WTC11 (cell line): ENCODE results near the gene ZBTB32.

Experiments used
- ESRRA ChIP-seq: sonication (generic); formaldehyde crosslinking; IDR thresholded peaks from 2 replicates; pipeline ENCODE4 v1.8.1; 2022; ENCODE audit warnings: mild to moderate bottlenecking, missing genetic modification reagents, borderline replicate concordance
- HMGA2 ChIP-seq: fragments of 250-450 bp; sonication (Bioruptor Pico); IDR thresholded peaks from 2 replicates; pipeline ENCODE4 v1.4.0; 2021; ENCODE audit warnings: mild to moderate bottlenecking, moderate library complexity
- RELA ChIP-seq: sonication (generic); formaldehyde crosslinking; IDR thresholded peaks from 2 replicates; pipeline ENCODE4 v1.8.1; 2022; ENCODE audit warnings: missing genetic modification reagents, mild to moderate bottlenecking, borderline replicate concordance
- TEAD4 ChIP-seq: sonication (generic); formaldehyde crosslinking; IDR thresholded peaks from 2 replicates; pipeline ENCODE4 v1.8.0; 2022; ENCODE audit warnings: mild to moderate bottlenecking, missing genetic modification reagents
- ZNF121 ChIP-seq: sonication (generic); formaldehyde crosslinking; IDR thresholded peaks from 2 replicates; pipeline ENCODE4 v1.8.0; 2023; ENCODE audit warnings: missing genetic modification reagents
- TF ChIP-seq, protein P1 (sequence below): fragments of 200-600 bp; IDR thresholded peaks from 2 replicates; pipeline ENCODE4 v1.8.0; 2022; ENCODE audit warnings: antibody characterized with exemption
- TF ChIP-seq, protein P2 (sequence below): sonication (generic); formaldehyde crosslinking; IDR thresholded peaks from 2 replicates; pipeline ENCODE4 v1.8.0; 2022; ENCODE audit warnings: mild to moderate bottlenecking, missing genetic modification reagents
- TF ChIP-seq, protein P3 (sequence below): sonication (generic); formaldehyde crosslinking; IDR thresholded peaks from 2 replicates; pipeline ENCODE4 v1.8.1; 2023; ENCODE audit warnings: mild to moderate bottlenecking, missing genetic modification reagents, moderate library complexity
- TF ChIP-seq, protein P4 (sequence below): sonication (generic); formaldehyde crosslinking; IDR thresholded peaks from 2 replicates; pipeline ENCODE4 v1.8.0; 2022; ENCODE audit warnings: missing genetic modification reagents
- TF ChIP-seq, protein P5 (sequence below): sonication (generic); formaldehyde crosslinking; IDR thresholded peaks from 2 replicates; pipeline ENCODE4 v1.8.0; 2023; ENCODE audit warnings: missing genetic modification reagents
- TF ChIP-seq, protein P6 (sequence below): sonication (generic); formaldehyde crosslinking; IDR thresholded peaks from 2 replicates; pipeline ENCODE4 v1.8.1; 2023; ENCODE audit warnings: mild to moderate bottlenecking, missing genetic modification reagents

DNA sequence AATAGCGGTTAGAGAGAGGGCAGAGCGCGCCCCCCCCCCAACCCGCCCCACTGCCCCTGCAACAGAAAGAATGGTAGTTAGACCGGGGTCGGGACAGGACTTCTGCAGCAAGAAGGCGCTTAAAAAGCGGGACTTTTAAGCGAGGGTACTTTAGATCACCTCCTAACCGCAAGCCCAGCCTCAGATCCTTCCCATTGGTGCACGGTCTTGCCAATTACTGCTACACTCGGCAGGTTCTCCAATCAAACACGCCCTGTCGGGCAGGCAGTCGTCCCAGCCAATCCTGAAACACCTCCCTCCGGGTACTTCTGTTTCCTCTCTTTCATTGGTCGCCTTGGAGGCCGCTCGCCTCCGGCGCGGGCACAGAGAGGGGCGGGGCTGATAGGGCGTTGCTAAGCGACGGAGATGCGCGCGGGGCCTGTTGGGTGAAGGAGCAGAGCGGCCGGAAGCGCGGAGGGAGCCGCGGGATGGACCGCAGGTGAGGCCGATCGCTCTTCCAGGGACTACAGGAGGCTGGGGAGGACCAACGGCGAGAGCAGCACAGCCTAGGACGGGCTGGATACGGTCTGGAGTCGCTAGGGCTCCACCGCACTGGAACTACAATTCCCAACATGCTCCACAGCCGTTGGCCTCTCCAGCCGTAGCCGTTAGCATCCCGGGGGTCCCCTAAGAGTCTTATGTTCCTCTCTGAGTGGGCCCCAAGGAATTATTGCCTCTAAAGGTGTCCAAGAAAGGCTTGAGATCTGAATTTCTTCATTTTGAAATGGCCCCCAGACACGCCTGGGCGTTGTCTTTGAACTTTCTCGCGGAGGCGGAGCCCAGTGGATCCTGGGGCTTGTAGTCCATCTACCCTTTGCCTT lies 53.6 kb downstream of the ZBTB32 start, which contains the start of gene PROSER3:
- TF ChIP-seq, protein P1, sequence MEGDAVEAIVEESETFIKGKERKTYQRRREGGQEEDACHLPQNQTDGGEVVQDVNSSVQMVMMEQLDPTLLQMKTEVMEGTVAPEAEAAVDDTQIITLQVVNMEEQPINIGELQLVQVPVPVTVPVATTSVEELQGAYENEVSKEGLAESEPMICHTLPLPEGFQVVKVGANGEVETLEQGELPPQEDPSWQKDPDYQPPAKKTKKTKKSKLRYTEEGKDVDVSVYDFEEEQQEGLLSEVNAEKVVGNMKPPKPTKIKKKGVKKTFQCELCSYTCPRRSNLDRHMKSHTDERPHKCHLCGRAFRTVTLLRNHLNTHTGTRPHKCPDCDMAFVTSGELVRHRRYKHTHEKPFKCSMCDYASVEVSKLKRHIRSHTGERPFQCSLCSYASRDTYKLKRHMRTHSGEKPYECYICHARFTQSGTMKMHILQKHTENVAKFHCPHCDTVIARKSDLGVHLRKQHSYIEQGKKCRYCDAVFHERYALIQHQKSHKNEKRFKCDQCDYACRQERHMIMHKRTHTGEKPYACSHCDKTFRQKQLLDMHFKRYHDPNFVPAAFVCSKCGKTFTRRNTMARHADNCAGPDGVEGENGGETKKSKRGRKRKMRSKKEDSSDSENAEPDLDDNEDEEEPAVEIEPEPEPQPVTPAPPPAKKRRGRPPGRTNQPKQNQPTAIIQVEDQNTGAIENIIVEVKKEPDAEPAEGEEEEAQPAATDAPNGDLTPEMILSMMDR: no peak
- TF ChIP-seq TEAD4 (CRISPR knock-in tag) (no peak), ESRRA (no peak), RELA (CRISPR knock-in tag) (no peak), HMGA2 (CRISPR knock-in tag) (no peak), ZNF121 (CRISPR knock-in tag) (no peak)
- TF ChIP-seq, protein P2, sequence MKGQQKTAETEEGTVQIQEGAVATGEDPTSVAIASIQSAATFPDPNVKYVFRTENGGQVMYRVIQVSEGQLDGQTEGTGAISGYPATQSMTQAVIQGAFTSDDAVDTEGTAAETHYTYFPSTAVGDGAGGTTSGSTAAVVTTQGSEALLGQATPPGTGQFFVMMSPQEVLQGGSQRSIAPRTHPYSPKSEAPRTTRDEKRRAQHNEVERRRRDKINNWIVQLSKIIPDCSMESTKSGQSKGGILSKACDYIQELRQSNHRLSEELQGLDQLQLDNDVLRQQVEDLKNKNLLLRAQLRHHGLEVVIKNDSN (CRISPR knock-in tag): no peak
- TF ChIP-seq, protein P3, sequence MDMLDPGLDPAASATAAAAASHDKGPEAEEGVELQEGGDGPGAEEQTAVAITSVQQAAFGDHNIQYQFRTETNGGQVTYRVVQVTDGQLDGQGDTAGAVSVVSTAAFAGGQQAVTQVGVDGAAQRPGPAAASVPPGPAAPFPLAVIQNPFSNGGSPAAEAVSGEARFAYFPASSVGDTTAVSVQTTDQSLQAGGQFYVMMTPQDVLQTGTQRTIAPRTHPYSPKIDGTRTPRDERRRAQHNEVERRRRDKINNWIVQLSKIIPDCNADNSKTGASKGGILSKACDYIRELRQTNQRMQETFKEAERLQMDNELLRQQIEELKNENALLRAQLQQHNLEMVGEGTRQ (CRISPR knock-in tag): no peak
- TF ChIP-seq, protein P4, sequence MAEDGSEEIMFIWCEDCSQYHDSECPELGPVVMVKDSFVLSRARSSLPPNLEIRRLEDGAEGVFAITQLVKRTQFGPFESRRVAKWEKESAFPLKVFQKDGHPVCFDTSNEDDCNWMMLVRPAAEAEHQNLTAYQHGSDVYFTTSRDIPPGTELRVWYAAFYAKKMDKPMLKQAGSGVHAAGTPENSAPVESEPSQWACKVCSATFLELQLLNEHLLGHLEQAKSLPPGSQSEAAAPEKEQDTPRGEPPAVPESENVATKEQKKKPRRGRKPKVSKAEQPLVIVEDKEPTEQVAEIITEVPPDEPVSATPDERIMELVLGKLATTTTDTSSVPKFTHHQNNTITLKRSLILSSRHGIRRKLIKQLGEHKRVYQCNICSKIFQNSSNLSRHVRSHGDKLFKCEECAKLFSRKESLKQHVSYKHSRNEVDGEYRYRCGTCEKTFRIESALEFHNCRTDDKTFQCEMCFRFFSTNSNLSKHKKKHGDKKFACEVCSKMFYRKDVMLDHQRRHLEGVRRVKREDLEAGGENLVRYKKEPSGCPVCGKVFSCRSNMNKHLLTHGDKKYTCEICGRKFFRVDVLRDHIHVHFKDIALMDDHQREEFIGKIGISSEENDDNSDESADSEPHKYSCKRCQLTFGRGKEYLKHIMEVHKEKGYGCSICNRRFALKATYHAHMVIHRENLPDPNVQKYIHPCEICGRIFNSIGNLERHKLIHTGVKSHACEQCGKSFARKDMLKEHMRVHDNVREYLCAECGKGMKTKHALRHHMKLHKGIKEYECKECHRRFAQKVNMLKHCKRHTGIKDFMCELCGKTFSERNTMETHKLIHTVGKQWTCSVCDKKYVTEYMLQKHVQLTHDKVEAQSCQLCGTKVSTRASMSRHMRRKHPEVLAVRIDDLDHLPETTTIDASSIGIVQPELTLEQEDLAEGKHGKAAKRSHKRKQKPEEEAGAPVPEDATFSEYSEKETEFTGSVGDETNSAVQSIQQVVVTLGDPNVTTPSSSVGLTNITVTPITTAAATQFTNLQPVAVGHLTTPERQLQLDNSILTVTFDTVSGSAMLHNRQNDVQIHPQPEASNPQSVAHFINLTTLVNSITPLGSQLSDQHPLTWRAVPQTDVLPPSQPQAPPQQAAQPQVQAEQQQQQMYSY (CRISPR knock-in tag): no peak
- TF ChIP-seq, protein P5, sequence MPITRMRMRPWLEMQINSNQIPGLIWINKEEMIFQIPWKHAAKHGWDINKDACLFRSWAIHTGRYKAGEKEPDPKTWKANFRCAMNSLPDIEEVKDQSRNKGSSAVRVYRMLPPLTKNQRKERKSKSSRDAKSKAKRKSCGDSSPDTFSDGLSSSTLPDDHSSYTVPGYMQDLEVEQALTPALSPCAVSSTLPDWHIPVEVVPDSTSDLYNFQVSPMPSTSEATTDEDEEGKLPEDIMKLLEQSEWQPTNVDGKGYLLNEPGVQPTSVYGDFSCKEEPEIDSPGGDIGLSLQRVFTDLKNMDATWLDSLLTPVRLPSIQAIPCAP: no peak
- TF ChIP-seq, protein P6, sequence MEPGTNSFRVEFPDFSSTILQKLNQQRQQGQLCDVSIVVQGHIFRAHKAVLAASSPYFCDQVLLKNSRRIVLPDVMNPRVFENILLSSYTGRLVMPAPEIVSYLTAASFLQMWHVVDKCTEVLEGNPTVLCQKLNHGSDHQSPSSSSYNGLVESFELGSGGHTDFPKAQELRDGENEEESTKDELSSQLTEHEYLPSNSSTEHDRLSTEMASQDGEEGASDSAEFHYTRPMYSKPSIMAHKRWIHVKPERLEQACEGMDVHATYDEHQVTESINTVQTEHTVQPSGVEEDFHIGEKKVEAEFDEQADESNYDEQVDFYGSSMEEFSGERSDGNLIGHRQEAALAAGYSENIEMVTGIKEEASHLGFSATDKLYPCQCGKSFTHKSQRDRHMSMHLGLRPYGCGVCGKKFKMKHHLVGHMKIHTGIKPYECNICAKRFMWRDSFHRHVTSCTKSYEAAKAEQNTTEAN: no peak
